HG03342 (cell line): ENCODE measurements around the gene METTL25B.

Experiments
- ATAC-seq: cut with Tn5 transposase; IDR thresholded peaks from one replicate; pipeline ENCODE4 v1.9.1; 2021; ENCODE audit warnings: mild to moderate bottlenecking, moderate library complexity; ENCODE audit not compliant: unreplicated experiment

METTL25B gene

DNA sequence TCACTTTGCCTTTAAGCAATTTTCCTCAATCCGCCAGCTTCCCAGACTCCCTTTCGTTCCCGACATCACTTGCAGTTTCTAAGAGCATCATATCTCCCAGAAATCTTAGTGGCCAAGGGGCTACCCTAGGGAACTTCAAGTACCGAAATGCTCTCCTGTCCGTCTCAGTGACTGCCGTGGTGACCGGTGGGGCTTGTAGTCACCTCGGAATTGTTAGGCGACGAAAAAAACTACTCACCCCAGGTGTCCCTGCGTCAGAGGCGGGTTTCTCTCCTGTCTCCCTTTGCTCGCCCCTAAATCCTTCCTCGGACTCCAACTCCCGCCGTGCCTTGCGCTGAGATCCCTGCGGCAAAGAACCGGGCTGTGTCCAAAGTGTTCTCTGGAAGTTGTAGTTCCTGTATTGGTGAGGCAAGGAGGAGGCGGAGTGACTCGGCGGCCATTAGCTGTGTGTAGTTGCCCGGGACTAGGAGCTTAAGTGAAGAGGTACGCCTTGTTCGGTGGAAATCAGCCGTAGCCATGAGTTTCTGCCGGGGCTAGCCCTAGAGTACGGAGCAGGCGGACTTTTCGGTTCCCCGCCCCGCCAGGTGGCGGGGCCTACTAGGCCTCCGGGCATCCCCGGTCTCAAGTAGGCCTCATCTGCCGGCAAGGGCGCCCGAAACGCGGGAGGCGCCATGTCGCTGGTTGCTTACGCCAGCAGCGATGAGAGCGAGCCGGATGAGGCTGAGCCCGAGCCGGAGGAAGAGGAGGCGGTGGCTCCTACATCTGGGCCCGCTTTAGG is 39.0 kb downstream of the METTL25B start, which contains the start of gene PRCC:
Gene PRCC, plus strand, starts transcription at position 435 of the 778 bp plus-strand sequence. Its CDS starts 237 bp downstream, at position 672.
- peak; percentile 92 for ATAC-seq

DNA sequence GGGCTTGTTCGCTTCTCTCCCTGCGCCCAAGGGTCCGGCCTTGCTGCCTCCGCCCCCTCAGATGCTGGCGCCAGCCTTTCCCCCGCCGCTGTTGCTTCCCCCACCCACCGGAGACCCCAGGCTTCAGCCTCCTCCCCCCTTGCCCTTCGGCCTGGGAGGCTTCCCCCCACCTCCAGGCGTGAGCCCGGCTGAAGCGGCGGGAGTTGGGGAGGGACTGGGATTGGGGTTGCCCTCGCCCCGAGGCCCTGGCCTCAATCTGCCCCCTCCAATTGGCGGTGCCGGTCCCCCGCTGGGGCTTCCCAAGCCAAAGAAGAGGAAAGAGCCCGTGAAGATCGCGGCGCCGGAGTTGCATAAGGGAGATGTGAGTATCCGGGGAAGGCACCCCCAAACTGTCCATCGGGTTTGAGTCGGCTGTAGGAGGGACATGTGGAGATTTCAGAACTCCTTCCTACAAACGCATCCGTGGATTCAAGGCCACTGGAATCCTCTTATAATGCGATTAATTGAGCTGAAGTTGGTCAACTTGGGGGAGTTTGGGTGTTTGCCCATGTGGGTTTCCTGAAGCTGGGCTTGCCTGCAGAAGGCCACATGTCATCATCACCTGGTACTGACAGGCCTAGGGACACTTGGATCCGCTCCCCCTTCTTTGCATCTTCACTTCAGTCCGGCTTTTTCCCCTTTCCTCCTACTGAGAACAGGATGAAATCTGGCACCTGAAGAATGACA is 39.8 kb downstream of the METTL25B start:
- no peak for ATAC-seq

DNA sequence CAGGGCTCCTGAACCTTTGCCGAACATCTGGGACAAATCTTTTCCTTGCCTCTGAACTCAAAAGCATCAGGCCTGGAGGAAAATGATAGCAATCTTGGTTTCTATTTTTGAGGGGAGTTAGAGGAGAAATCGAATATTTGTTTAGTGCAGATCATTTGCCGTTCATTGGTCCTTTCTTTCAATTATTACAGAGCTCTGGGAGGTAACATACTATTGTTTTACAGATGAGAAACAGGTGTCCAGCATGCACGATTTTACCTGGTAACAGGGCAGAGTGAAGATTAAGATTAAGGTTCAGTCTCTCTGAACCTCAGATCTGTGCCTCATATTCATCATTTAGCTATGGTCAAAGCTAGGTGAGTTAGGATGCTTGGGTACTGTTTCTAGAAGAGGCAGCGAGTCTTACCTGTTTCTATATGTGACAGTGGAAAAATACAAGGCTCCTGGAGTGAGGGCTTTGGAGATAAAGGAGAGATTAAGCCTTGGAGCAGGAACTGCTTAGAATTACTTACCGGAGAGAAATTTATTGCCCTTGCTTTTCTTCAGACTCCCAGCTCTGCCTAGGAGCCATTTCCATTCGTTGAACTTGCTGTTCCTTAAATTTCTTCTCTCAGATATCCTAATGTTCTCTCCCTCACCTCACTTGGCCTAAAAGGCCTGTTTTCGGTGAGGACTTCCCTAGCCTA is 40.5 kb downstream of the METTL25B start:
- ATAC-seq: no peak

DNA sequence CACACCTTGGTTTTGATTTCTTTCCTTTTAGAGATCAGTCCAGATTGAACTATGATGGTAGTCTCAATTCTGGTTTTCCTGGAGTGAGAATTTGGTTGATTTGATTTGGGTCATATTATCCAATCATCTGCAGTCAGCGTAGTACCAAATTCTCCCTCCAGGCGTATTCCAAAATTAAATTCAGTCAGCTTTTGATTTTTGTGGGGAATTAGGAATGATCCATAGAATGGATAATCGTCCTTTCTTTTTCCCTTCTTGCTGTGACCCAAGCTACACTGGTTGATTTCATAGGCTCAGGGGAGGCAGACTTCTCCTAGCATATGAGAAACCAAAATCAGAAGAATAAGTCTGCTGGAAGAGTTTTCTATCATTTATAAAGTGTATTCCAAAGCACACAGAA is 44.0 kb downstream of the METTL25B start:
- no peak for ATAC-seq

DNA sequence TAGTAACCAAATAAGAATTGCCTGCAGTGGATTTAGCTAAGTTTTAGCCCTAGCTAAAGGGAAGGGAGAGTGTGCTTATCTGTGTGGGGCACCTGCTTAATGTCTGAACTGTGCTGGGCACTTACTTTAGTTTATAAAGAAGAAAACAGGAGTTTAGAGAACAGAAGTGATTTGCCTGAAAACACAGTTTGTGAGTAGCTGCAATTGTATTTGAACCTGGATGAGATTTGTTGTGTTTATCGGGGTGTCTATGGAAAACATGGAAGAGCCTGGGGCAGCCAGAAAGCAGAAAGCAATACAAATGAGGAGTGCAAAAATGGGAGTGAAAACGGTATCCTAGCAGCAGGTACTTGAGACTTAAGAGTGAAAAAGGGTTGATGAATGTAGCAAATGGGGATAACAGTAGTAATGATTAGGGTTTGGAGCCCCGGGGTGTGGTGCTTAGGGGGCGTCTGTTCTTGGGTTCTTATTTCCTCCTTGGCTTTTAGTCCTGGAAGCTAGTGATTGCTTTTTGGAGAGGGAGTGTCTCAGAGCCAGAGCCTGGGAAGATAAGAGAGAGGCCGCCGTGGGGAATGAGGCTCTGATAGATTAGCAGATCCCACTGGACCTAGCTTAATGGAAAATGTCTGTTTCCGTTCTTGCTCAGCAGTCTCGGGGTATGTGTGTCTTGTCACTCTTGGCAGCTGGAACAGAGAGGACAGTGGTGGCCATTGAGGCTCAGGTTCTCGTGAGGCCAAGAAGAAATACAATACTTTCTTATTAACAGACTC is 44.6 kb downstream of the METTL25B start:
- ATAC-seq: no peak

DNA sequence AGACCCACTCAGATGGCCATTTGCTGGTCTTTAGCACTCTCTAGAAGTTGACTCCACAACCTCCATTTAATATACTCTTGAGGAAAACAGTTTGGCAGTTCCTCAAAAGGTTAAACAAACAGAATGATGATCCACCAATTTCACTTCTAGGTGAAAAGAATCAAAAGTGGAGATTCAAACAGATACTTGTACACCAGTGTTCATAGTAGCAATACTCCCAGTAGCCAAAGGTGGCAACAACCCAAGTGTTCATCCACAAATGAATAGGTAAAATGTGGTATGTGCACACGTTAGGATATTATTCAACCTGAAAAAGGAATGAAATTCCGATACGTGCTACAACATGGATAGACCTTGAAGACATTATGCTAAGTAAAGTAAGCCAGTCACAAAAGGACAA is 45.3 kb downstream of the METTL25B start:
- no peak for ATAC-seq

DNA sequence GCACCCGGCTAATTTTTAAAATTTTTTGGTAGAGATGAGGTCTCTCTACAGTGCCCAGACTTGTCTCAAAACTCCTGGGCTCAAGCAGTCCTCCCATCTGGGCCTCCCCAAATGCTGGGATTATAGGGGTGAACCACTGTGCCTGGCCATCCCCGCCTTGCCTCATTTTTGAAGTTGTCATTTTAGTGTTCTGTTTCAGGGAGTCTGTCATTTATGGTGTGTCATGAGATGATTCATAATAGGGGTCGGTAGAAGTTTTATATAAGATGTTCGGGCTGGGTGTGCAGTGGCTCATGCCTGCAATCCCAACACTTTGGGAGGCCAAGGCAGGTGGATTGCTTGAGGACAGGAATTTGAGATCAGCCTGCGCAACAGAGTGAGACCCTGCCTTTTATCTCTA is 47.5 kb downstream of the METTL25B start:
- no peak for ATAC-seq

DNA sequence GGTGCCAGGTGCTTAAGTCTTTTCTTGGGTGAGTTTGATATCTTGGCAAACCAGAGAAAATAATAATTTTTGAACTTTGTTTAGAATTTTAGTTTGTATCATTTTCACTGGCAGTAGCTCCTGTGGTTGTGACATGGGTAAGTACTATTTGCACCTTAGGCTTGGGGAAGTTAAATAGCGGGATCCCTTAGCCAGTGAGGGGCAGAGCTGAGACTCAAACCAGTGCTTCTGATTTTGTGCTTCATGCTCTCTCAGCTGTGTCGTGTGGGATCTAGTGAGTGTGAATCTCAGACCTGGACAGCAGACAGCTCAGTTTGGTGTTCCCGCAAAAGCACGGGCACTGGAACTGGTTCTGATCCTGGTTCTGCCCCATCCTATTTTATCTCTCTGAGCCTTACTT is 48.7 kb downstream of the METTL25B start:
- ATAC-seq: no peak

DNA sequence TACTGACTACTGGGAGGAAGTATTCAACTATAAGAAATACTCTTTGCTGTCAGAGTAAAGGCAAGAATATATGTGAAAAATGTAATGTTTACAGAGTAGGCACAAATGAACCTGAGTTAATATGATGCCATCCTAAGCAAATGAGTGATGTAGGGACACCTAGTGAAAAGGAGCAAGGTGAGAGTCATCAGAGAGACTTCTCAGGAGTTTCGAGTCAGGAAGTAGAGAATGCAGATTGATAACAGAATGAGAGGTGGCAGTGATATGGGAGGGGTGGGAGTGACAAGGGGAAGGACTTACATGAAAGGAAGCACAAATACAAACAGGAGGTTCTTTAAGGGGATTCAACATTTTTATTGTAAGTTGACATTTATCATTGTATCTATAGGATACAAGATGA is 49.3 kb downstream of the METTL25B start:
- no peak for ATAC-seq

DNA sequence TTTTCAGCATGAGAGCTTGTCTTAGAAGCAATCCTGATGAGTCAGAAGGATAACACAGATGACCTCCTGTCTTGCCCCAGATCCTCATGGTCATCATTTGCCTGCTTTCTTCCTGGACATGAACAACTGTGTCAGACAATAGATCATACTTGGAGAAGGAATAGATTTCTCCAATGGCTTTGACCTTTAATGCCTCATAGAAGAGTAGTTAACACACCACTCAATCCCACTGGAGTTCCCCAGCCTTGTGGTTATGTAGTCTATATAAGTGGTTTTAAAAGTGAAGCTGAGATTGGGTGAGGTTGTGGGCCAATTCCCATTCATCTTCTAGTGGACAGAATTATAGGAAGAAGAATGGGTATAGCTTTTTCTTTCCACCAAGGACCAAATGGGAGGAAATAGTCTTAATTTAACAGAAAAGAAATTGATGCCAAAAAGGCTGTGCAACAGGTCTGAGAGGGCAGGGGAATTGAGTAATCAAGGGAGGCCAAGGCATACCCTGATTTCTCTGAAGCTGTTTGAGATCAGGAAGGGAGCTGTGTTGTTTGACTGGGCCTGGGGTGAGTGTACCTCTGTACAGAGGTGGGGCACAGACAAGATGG is 53.4 kb downstream of the METTL25B start:
- ATAC-seq: no peak

DNA sequence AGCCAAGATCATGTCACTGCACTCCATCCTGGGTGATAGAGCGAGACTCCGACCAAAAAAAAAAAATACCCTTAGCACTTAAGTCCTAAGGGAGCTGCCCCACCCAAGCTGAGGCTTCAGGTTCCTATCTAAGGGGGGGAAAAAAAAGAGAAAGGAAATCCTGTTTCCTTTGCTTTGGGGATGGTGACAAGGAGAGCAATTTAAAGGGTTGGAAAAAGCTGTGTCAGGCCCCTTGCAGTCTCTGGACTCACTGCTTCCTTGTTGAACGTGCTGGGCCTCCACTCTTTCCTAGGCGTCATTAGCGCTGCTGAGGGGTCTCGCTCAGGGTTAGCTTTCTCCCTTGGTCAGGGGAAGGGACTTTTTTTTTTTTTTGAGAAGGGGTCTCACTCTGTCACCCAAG is 57.2 kb downstream of the METTL25B start:
- no peak for ATAC-seq
